ENCODE data around the gene MS4A4E.

DNA sequence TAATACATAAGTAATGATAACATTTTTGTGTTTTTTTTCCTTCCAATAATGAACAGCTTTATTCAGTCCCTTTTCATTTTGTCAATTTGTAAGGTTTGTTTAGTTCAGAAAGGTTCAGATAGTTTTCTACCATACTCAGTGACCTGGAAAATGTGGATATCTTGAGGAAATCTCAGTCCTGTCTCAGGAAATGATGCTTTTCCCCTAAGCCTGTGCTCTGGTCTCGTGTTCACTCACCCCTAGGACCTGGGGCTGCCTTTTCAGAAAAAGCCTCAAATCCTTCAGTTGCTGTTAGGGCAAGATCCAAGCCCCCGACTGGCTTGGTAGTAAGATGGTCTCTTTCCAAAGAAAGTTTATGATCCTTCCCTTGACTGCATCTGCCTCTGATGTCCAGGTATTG lies 81.8 kb downstream of the MS4A4E start:
- TF ChIP-seq, protein P1, sequence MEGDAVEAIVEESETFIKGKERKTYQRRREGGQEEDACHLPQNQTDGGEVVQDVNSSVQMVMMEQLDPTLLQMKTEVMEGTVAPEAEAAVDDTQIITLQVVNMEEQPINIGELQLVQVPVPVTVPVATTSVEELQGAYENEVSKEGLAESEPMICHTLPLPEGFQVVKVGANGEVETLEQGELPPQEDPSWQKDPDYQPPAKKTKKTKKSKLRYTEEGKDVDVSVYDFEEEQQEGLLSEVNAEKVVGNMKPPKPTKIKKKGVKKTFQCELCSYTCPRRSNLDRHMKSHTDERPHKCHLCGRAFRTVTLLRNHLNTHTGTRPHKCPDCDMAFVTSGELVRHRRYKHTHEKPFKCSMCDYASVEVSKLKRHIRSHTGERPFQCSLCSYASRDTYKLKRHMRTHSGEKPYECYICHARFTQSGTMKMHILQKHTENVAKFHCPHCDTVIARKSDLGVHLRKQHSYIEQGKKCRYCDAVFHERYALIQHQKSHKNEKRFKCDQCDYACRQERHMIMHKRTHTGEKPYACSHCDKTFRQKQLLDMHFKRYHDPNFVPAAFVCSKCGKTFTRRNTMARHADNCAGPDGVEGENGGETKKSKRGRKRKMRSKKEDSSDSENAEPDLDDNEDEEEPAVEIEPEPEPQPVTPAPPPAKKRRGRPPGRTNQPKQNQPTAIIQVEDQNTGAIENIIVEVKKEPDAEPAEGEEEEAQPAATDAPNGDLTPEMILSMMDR (IDR thresholded peaks at IDR 0.05), result no peak
- TF ChIP-seq POLR2A (IDR thresholded peaks at IDR 0.05), result no peak

Data from adrenal gland (tissue), 5 donors.